SK-MEL-5 (cell line): Measurements from ENCODE around the gene TMX2. TPM values are rescaled to one million over a fixed set of nuclear protein-coding genes. Genes with fewer than 3 reads are reported as not detected.

Experiments
- DNase-seq: peaks from one replicate; pipeline ENCODE4 v3.0.0-alpha.2; 2016; ENCODE audit warnings: low read depth, low spot score
- in situ Hi-C: cut with HindIII; loops from 2 replicates; pipeline ENCODE4 v1.10.0; 2016; ENCODE audit warnings: low sequenced_read_pairs, high pct_unique_total_duplicates, low pct_unique_long_range_greater_than_20kb
- small RNA-seq, 2 experiments: library from RNA; depleted of rRNA; stranded (forward); fragments of <200 nt; gene quantifications; one replicate each; pipeline ENCODE3, GENCODE V24; 2014
- total RNA-seq: library from RNA; depleted of rRNA; stranded (reverse); fragments of >200 nt; shearing (Covaris generic); gene quantifications from 2 replicates; pipeline ENCODE4 v1.2.3, GENCODE V29; 2014; rRNA removed

Gene TMX2
- total RNA-seq, 1 experiment from 2014 or later: 245 TPM

- in situ Hi-C loops: no loop called here
These were observed 69.1 kb downstream of the TMX2 start for GRCh38 chr11:57781529-57781943.

GRCh38 chr11:57785072-57785471 is 72.7 kb downstream of the TMX2 start:
- in situ Hi-C loops: no loop called here
- DNase-seq: no peak

More at GRCh38 chr11:57781529-57781943, 69.1 kb downstream of the TMX2 start:
- no peak for DNase-seq

- no peak for DNase-seq
- in situ Hi-C loops: no loop called here
These were observed 74.0 kb downstream of the TMX2 start for GRCh38 chr11:57786436-57786835.

- in situ Hi-C loops: no loop called here
- no peak for DNase-seq
These were observed 74.7 kb downstream of the TMX2 start for GRCh38 chr11:57787006-57787604.

GRCh38 chr11:57787920-57788702 is 75.7 kb downstream of the TMX2 start:
- in situ Hi-C loops: no loop called here
- peak; percentile 10 for DNase-seq

- DNase-seq: no peak
- in situ Hi-C loops: no loop called here
These were observed 76.3 kb downstream of the TMX2 start for GRCh38 chr11:57788703-57789088.

Small RNAs within 50 kb of the gene (small RNA-seq; reads per million reads assigned to genes)
- 0 reads per million in 2 experiments for gene TMX2-CTNND1

Other genes with a start within 250 kb of the TMX2 start
- 10.1 and 11.2 TPM in 2 replicates for gene SLC43A1, start 196.9 kb upstream of the TMX2 start, total RNA-seq
- 48.5 and 51.6 TPM in 2 replicates for gene TIMM10, start 181.8 kb upstream of the TMX2 start, total RNA-seq
- gene SMTNL1, start 175.0 kb upstream of the TMX2 start, total RNA-seq: not detected in 2 replicates
- 17.0 and 22.4 TPM in 2 replicates for gene UBE2L6, start 144.9 kb upstream of the TMX2 start, total RNA-seq
- gene SERPING1, start 114.9 kb upstream of the TMX2 start, total RNA-seq: not detected in 2 replicates
- gene YPEL4, start 62.7 kb upstream of the TMX2 start, total RNA-seq: 4.5 and 5.3 TPM in 2 replicates
- 17.8 and 19.2 TPM in 2 replicates for gene CLP1, start 54.8 kb upstream of the TMX2 start, total RNA-seq
- 28.7 and 30.4 TPM in 2 replicates for gene ZDHHC5, start 44.5 kb upstream of the TMX2 start, total RNA-seq
- gene MED19, start 378 bp upstream of the TMX2 start, total RNA-seq: 14.1 and 20.3 TPM in 2 replicates
- 171 and 183 TPM in 2 replicates for gene SELENOH, start 28.9 kb downstream of the TMX2 start, total RNA-seq
- gene BTBD18, start 39.2 kb downstream of the TMX2 start, total RNA-seq: not detected in 2 replicates
- gene CTNND1, start 49.2 kb downstream of the TMX2 start, total RNA-seq: 51.6 and 53.8 TPM in 2 replicates